ENCODE results near the gene GAPT. TPM values are rescaled to one million over a fixed set of nuclear protein-coding genes. Genes with fewer than 3 reads are reported as not detected.

GAPT gene
- not detected in 2 replicates for total RNA-seq

GRCh38 chr5:58491216-58491892 is at the start of gene GAPT:
GAPT (plus strand) TSS chr5:58491435; CDS start chr5:58494537, 3,102 bp downstream.

GRCh38 chr5:58460002-58460731 is 31.1 kb upstream of the GAPT start, which contains the start of gene PLK2:
PLK2 (minus strand) TSS chr5:58460086; CDS start chr5:58459959, 127 bp downstream.

Small RNAs within 50 kb of the gene (small RNA-seq; reads per million reads assigned to genes)
- not detected for gene MIR548AE2

Other genes starting within 250 kb of the GAPT start
- gene PLK2, start 31.3 kb upstream of the GAPT start, total RNA-seq, result 16.2 and 23.5 TPM in 2 replicates
- gene RAB3C, start 91.6 kb downstream of the GAPT start, total RNA-seq, result not detected in 2 replicates

All from subcutaneous preadipocyte (primary cell).